Suprapubic skin (tissue), 4 donors: ENCODE measurements around the gene CAMTA1.

Source experiments
- POLR2A ChIP-seq, 2 donors: fragments of 450-650 bp; IDR thresholded peaks; one replicate each; pipeline ENCODE4 v1.6.1; 2017; ENCODE audit warnings: antibody characterized with exemption in 2 of 2, mild to moderate bottlenecking in 2 of 2, moderate library complexity in 2 of 2
- POLR2AphosphoS5 ChIP-seq, 3 donors: sonication (generic); formaldehyde crosslinking; IDR thresholded peaks; one replicate each; pipeline ENCODE4 v1.6.1; 2017; ENCODE audit warnings: antibody characterized with exemption in 3 of 3
- TF ChIP-seq, protein P1 (sequence below), 2 donors: fragments of 200-600 bp in 1 of 2; fragments of 450-650 bp in 1 of 2; sonication (generic) in 1 of 2; IDR thresholded peaks; one replicate each; pipeline ENCODE4 v1.5.1; 2016 to 2019; ENCODE audit warnings: antibody characterized with exemption in 2 of 2, mild to moderate bottlenecking in 1 of 2, moderate library complexity in 1 of 2

DNA sequence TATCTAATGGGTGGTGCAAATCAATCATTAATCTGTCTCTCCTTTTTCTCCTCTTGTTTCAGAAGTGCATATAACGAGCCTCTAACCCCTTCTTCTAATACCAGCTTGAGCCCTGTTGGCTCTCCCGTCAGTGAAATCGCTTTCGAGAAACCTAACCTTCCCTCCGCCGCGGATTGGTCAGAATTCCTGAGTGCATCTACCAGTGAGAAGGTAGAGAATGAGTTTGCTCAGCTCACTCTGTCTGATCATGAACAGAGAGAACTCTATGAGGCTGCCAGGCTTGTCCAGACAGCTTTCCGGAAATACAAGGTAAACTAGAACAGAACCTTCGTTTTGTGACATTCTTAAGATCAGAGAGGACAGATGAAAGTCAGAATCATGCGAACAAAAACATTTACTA lies 960.5 kb downstream of the CAMTA1 start:
- TF ChIP-seq POLR2A (IDR thresholded peaks at IDR 0.05) (no peak), POLR2AphosphoS5 (IDR thresholded peaks at IDR 0.05) (no peak)
- TF ChIP-seq, protein P1, sequence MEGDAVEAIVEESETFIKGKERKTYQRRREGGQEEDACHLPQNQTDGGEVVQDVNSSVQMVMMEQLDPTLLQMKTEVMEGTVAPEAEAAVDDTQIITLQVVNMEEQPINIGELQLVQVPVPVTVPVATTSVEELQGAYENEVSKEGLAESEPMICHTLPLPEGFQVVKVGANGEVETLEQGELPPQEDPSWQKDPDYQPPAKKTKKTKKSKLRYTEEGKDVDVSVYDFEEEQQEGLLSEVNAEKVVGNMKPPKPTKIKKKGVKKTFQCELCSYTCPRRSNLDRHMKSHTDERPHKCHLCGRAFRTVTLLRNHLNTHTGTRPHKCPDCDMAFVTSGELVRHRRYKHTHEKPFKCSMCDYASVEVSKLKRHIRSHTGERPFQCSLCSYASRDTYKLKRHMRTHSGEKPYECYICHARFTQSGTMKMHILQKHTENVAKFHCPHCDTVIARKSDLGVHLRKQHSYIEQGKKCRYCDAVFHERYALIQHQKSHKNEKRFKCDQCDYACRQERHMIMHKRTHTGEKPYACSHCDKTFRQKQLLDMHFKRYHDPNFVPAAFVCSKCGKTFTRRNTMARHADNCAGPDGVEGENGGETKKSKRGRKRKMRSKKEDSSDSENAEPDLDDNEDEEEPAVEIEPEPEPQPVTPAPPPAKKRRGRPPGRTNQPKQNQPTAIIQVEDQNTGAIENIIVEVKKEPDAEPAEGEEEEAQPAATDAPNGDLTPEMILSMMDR (IDR thresholded peaks at IDR 0.05): no peak
